SK-N-SH treated with all-trans-retinoic acid at 6 μM for 48 hours (cell line): ENCODE measurements around the gene HBG2.

Experiments used
- CREB5 ChIP-seq: fragments of 250-450 bp; sonication (Bioruptor Pico); IDR thresholded peaks from 2 replicates; pipeline ENCODE4 v1.5.1; 2020; ENCODE audit warnings: low read depth, mild to moderate bottlenecking, moderate library complexity
- CSRNP3 ChIP-seq: fragments of 250-450 bp; sonication (Bioruptor Pico); IDR thresholded peaks from 2 replicates; pipeline ENCODE4 v1.5.1; 2021; ENCODE audit warnings: mild to moderate bottlenecking, moderate library complexity
- ESRRG ChIP-seq: fragments of 250-450 bp; sonication (Bioruptor Pico); IDR thresholded peaks from 2 replicates; pipeline ENCODE4 v1.6.1; 2021; ENCODE audit warnings: mild to moderate bottlenecking
- GLIS3 ChIP-seq: fragments of 250-450 bp; sonication (Bioruptor Pico); IDR thresholded peaks from 2 replicates; pipeline ENCODE4 v1.5.0; 2020; ENCODE audit warnings: mild to moderate bottlenecking, moderate library complexity
- PATZ1 ChIP-seq: fragments of 250-450 bp; sonication (Bioruptor Pico); IDR thresholded peaks from 2 replicates; pipeline ENCODE4 v1.8.0; 2020; ENCODE audit warnings: mild to moderate bottlenecking, moderate library complexity, borderline replicate concordance
- POU6F1 ChIP-seq: fragments of 250-450 bp; sonication (Bioruptor Pico); IDR thresholded peaks from 2 replicates; pipeline ENCODE4 v1.8.0; 2021; ENCODE audit warnings: low read depth, mild to moderate bottlenecking, moderate library complexity, borderline replicate concordance
- PPARA ChIP-seq: fragments of 250-450 bp; sonication (Bioruptor Pico); IDR thresholded peaks from 2 replicates; pipeline ENCODE4 v1.5.0; 2020; ENCODE audit warnings: mild to moderate bottlenecking, borderline replicate concordance
- RARB ChIP-seq: fragments of 250-450 bp; sonication (Bioruptor Pico); IDR thresholded peaks from 2 replicates; pipeline ENCODE4 v1.8.0; 2021; ENCODE audit warnings: mild to moderate bottlenecking, moderate library complexity
- TOX ChIP-seq: fragments of 250-450 bp; sonication (Bioruptor Pico); IDR thresholded peaks from 2 replicates; pipeline ENCODE4 v1.8.0; 2021; ENCODE audit warnings: mild to moderate bottlenecking, moderate library complexity, borderline replicate concordance
- TSHZ2 ChIP-seq: fragments of 250-450 bp; sonication (Bioruptor Pico); IDR thresholded peaks from 2 replicates; pipeline ENCODE4 v1.5.0; 2020; ENCODE audit warnings: mild to moderate bottlenecking, moderate library complexity
- ZFP3 ChIP-seq: fragments of 250-450 bp; sonication (Bioruptor Pico); IDR thresholded peaks from 2 replicates; pipeline ENCODE4 v1.5.0; 2020; ENCODE audit warnings: mild to moderate bottlenecking, moderate library complexity
- ZFP30 ChIP-seq: fragments of 450-650 bp; formaldehyde crosslinking; IDR thresholded peaks from 2 replicates; pipeline ENCODE4 v1.5.0; 2022; ENCODE audit warnings: mild to moderate bottlenecking, moderate library complexity
- ZNF565 ChIP-seq: fragments of 450-650 bp; formaldehyde crosslinking; conservative IDR thresholded peaks from 2 replicates; pipeline ENCODE4 v1.5.0; 2020; ENCODE audit warnings: low read depth, mild to moderate bottlenecking, moderate library complexity
- ZNF8 ChIP-seq: fragments of 450-650 bp; formaldehyde crosslinking; IDR thresholded peaks from 2 replicates; pipeline ENCODE4 v1.5.0; 2020; ENCODE audit warnings: mild to moderate bottlenecking, moderate library complexity

- no peak for TF ChIP-seq PPARA
- TF ChIP-seq GLIS3 (CRISPR knock-in tag), result no peak
- TF ChIP-seq TSHZ2 (CRISPR knock-in tag), result no peak
- TF ChIP-seq PATZ1 (CRISPR knock-in tag), result no peak
- TF ChIP-seq RARB, result no peak
- no peak for TF ChIP-seq CSRNP3 (CRISPR knock-in tag)
- TF ChIP-seq ZFP3 (CRISPR knock-in tag), result no peak
- TF ChIP-seq ESRRG (CRISPR knock-in tag), result no peak
- TF ChIP-seq CREB5 (CRISPR knock-in tag), result no peak
- TF ChIP-seq ZFP30 (CRISPR knock-in tag), result no peak
- TF ChIP-seq ZNF565, result no peak
- no peak for TF ChIP-seq POU6F1
- no peak for TF ChIP-seq ZNF8 (CRISPR knock-in tag)
- no peak for TF ChIP-seq TOX (CRISPR knock-in tag)
These were observed 19.1 kb downstream of the HBG2 start for GRCh38 chr11:5235364-5236095.
